H1 (cell line): ENCODE results near the gene DOCK9. TPM values are rescaled to one million over a fixed set of nuclear protein-coding genes. Genes with fewer than 3 reads are reported as not detected.

Experiments used
- FOSL1 ChIP-seq: IDR thresholded peaks from 2 replicates; pipeline ENCODE4 v1.6.1; 2011; ENCODE audit warnings: mild to moderate bottlenecking, low read depth, low read length, moderate library complexity; ENCODE audit not compliant: insufficient read depth
- KDM1A ChIP-seq: fragments of 200-600, 300-600 bp; sonication (generic); IDR thresholded peaks from 2 replicates; pipeline ENCODE4 v1.7.1; 2016; ENCODE audit warnings: mild to moderate bottlenecking, low read length, borderline replicate concordance
- KDM4A ChIP-seq: IDR thresholded peaks from one replicate; pipeline ENCODE4 v1.7.1; 2012; ENCODE audit warnings: low read depth, mild to moderate bottlenecking, moderate library complexity, low read length, inconsistent platforms; ENCODE audit not compliant: severe bottlenecking
- polyA plus RNA-seq, 7 experiments: library from polyadenylated mRNA; depleted of rRNA in 3 of 7; stranded (reverse) in 5 of 7; unstranded in 2 of 7; fragments of >200 nt in 5 of 7; fragments of 200-250 nt in 2 of 7; gene quantifications; 1 replicate in 5 of 7; 2 replicates in 1 of 7; 4 replicates in 1 of 7; pipeline versions ENCODE4 v1.2.1 to v1.2.3, GENCODE V29; 2011 to 2013; ENCODE audit warnings: missing spikeins in 2 of 7, mixed read lengths in 2 of 7
- total RNA-seq: library from RNA; stranded (reverse); fragmentation: NEBNext Ultra II Directional; extraction: Animal tissue kit (Norgen Biotek cat#: 25700); gene quantifications from 2 replicates; pipeline ENCODE4 v1.2.1, GENCODE V29; 2021

DOCK9 gene
- total and polyA plus RNA-seq, 2 of the 8 experiments (the other 6 are each of a cell fraction or from before 2014, with no cell fraction given), result 21.6 to 31.5 TPM

GRCh38 chr13:98826146-98826545, 151.7 kb downstream of the DOCK9 start (continued):
- TF ChIP-seq FOSL1 (no peak), KDM1A (no peak), KDM4A (no peak)
